Globus pallidus (tissue), 1 donor: ENCODE data around the gene ALDH2.
"Not testable (repeated sequence)": the region's sequence is repeated elsewhere in the genome, so short reads cannot be mapped to it uniquely, and the experiment has no call there.

Experiments used
- DNase-seq: peaks from one replicate; pipeline ENCODE4 v3.0.0-alpha.2; 2015; ENCODE audit warnings: low spot score

ALDH2 gene

GRCh38 chr12:111789779-111790178 lies 23.0 kb downstream of the ALDH2 start:
- DNase-seq: no peak

GRCh38 chr12:111791507-111791906 lies 24.8 kb downstream of the ALDH2 start:
- DNase-seq: no peak

DNA sequence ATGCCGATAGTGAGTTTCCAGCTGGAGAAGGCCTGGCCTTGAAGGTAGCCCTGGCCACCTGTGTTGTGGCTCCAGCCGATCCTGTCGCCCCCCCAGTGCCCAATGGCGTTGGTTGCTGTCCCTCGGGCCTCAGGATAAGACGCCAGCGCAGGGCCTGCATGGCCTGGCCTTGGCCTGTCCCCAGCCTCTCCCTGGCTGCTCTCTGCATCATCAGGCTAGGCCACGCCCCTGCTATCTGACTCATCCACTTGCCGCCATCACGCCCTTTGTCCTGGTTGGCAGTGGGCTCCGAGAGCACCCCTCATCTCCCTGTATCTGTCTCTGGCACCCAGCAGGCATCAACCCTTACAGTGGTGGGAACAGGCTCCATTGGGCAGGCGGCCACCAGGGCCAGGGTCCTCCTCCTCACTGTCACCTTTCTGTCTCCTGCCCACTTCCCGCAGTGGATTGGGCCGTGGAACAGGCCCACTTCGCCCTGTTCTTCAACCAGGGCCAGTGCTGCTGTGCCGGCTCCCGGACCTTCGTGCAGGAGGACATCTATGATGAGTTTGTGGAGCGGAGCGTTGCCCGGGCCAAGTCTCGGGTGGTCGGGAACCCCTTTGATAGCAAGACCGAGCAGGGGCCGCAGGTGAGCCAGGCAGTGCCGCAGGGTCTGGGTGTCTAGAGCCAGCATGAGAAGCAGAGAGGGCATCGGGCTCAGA lies 25.6 kb downstream of the ALDH2 start:
- no peak for DNase-seq

GRCh38 chr12:111792856-111793235 lies 26.1 kb downstream of the ALDH2 start:
- no peak for DNase-seq

DNA sequence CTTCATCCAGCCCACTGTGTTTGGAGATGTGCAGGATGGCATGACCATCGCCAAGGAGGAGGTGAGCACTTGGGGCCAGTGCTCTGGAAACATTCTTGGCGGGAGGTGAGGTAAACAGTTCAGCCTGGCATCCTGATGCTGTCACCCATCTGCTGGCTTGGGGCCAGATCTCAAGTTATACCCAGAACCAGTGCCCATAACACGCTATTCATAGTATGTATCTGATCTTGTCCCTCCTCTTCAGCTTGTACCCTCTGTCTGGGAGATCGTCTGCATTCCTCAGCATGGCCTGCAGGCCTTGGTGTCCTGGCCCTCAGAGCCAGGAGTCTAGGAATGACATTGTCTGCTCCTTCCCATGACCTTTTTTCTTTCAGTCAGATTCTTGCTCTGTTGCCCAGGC lies 31.4 kb downstream of the ALDH2 start:
- no peak for DNase-seq

DNA sequence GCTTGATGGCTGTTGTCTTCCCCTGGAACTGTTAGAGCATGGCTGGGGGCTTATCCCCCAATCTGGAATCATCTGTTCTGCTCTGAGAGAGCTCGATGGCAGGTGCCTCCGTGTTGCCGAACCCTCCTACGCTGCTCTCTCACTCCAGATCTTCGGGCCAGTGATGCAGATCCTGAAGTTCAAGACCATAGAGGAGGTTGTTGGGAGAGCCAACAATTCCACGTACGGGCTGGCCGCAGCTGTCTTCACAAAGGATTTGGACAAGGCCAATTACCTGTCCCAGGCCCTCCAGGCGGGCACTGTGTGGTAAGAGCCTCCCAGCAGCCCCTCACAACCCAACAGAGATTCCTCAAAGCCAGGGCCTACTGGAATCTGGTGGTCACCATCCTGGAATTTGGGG lies 33.0 kb downstream of the ALDH2 start:
- no peak for DNase-seq

- DNase-seq: no peak
These were observed 36.4 kb downstream of the ALDH2 start for GRCh38 chr12:111803038-111803626.

DNA sequence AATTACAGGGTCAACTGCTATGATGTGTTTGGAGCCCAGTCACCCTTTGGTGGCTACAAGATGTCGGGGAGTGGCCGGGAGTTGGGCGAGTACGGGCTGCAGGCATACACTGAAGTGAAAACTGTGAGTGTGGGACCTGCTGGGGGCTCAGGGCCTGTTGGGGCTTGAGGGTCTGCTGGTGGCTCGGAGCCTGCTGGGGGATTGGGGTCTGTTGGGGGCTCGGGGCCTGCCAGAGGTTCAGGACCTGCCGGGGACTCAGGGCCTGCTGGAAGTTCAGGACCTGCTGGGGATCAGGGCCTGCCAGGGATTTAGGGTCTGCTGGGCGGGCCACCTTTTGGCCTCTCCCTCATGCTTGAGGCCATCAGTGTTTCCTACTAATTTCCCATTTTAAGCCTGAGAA lies 37.1 kb downstream of the ALDH2 start:
- no peak for DNase-seq

DNA sequence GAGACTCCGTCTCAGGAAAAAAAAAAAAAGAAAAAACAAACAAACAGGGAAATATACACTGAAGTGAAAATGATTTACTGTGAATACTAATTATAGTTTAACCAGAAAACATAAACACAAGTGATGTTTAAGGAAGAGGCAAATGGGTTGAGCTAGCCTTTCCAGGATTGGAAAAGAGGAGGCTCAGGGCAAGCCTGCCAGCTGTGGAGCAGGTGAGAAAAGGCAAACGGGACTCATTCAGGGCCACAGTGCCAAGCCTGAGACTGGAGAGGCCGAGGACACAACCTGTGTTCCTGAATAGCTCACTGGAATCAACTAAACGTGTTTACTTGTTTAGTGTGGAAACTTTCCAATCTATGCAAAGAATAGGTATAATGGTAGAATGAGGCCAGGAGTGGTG lies 39.6 kb downstream of the ALDH2 start:
- DNase-seq: no peak

DNA sequence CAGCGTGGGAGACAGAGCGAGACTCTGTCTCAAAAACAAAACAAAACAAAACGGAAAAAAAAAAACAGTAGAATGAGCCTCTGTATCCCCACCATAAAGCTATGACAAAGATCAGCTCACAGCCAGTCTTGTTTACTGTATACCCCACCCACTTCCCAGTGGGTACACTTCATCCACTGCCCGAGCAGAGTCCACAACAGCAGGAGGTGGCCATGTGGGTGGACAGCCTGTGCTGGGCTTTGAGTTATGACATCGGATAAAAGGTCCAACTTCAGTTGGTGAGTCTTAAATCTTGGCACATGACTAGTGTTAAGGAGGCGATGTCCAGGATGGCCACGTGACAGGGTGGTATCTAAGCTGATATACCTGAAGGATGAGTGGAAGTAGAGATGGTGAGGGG lies 40.5 kb downstream of the ALDH2 start:
- DNase-seq: no peak

- DNase-seq: peak; percentile 81
These were observed 46.4 kb downstream of the ALDH2 start for GRCh38 chr12:111812881-111813741.

GRCh38 chr12:111816065-111816615 lies 49.4 kb downstream of the ALDH2 start:
- DNase-seq: no peak

DNA sequence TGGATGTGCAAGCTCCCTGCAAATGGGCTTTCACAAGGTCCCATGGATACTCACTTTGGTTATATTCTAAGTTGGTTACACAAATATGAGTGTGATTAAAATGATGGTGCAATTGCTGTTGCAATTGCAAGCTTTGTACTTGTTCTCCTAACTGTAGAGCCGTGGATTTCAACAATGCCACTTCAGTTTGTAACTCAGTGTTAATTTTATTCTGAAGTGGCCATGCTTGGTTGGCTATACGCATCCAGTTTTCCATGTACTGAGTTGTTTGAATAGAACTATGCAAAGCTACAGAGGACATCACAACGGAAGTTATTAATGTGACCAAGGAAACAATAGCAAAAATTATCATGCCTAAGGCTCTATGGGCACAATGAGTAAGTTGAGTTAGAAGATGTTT lies 50.2 kb downstream of the ALDH2 start:
- not testable (repeated sequence) for DNase-seq

DNA sequence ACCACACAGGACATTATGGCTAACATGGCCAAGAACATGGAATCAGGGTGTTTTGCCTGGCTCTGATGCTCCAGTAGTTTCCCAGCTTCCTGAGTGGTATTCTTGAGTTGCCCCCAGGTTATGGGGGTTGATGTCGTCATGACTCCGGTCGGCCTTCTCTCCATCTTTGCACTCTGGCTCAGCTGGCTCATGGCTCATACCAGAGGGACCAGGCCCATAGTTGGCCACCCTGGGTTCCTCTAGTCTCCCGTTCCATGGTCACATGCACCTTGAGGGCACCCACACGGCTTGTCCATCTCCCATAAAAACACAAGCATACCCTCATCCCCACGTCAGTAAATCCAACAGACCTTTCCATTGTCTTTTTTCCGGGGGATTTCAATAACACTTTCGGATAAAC lies 51.6 kb downstream of the ALDH2 start:
- no peak for DNase-seq

DNA sequence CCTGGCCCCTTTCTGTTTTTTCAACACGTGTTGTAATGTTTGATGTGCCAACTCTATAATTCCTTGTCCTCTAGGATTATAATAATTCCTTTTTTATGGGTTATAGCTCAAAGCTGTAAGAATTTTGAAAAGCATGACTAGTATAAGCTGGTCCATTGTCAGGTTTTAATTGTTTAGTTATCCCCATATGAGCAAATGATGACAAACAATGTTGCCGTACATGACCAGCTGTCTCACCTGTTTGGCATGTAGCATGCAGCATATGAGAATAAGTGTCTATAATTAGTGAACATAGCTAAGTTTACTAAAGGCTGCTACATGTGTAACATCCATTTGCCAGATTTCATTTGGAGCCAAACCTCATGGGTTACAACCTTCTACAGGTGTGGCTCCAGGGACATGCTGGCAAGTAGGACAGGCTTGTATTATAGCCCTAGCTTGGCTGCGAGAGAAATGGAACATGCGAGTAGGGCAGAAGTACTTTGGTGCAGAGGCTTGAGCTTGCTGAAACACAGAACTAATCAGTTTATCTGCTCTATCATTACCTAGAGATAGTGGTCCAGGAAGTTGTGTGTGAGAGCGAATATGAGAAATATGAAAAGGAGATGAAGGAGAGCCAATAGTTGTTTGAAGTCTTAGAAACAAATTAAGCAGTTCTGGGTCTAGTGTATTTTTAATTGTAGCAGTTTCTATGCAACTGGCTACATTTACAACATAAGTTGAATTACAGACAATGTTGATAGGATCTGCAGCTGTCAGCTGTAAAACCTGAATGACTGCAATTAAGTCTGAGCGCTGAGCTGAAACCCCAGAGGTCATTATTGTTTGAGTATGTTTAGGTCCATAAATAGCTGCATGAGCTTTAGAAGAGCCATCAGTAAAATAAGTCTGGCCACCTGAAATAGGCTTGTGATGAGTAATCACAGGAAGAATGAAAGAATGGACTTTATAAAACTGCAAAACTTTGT lies 52.7 kb downstream of the ALDH2 start:
- no peak for DNase-seq

DNA sequence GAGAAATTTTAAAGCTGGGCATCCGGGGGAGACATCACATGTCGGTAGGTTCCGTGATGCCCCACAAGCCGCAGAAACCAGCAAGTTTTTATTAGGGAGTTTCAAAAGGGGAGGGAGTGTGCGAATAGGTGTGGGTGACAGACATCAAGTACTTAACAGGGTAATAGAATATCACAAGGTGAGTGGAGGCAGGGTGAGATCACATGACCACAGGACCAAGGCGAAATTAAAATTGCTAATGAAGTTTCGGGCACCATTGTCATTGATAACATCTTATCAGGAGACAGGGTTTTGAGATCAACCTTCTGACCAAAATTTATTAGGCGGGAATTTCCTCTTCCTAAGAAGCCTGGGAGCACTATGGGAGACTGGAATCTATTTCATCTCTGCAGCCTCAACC lies 54.1 kb downstream of the ALDH2 start:
- DNase-seq: not testable (repeated sequence)

GRCh38 chr12:111822886-111823285 lies 56.2 kb downstream of the ALDH2 start:
- no peak for DNase-seq

DNA sequence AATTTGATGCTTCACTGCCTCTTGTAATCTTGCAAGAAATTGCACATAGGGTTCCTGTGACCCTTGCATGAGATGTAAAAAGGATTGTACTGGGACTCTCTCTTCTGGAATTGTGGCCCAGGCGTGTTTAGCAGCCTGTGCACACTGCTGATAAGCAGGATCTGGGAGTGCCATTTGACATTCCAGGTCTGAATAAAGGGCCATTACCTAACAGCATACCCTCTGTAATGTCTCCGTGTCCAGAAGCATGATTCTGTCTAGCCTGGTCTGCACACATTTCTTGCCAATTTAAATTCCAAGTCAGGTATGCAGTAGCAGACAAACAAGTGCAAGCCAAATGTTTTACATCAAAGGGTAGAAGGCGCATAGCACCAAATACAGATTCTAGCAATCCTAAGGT lies 57.2 kb downstream of the ALDH2 start:
- DNase-seq: no peak

GRCh38 chr12:111824312-111824711 lies 57.6 kb downstream of the ALDH2 start:
- DNase-seq: not testable (repeated sequence)

- no peak for DNase-seq
These were observed 58.8 kb downstream of the ALDH2 start for GRCh38 chr12:111825509-111825908.

DNA sequence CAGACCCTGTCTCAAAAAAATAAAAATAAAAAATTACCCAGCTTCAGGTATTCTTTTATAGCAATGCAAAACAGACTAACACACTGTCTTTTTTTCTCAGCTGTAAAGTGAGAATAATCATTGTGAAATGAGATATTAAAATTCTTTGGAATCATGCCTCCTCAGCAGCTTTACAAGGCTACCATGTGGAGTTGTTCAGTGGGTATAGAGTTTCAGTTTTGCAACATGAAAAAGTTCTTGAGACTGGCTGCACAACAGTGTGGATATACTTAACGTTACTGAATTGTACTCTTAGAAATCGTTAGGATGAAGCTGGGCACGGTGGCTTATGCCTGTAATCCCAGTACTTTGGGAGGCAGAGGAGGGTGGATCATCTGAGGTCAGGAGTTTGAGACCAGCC lies 59.6 kb downstream of the ALDH2 start:
- no peak for DNase-seq

GRCh38 chr12:111826992-111827391 lies 60.3 kb downstream of the ALDH2 start:
- DNase-seq: no peak
